ENCODE results near the gene ZFAND5.

The ZFAND5 gene

GRCh38 chr9:72361217-72361616 lies 3.8 kb downstream of the ZFAND5 start:
- Histone ChIP-seq H3K9me3 (ENCODE audit: insufficient read depth, low read depth, low read length) (no peaks in the 10 kb centered on the region), H3K4me1 (ENCODE audit: insufficient read depth, low read length) (peaks cover 18% of the 10 kb centered on the region; the same call in 1 of the 2 replicates), H3K27ac (ENCODE audit: low read length) (no peak overlapping the region), H3K36me3 (ENCODE audit: insufficient read depth, low read depth, low read length) (peaks cover 77% of the 10 kb centered on the region), H3K4me3 (ENCODE audit: low read length) (peak overlapping the region; percentile 100), H3K9ac (ENCODE audit: low read depth, low read length) (peak overlapping the region; percentile 36; the same call in 1 of the 2 replicates), H3K27me3 (ENCODE audit: insufficient read depth, low read length) (no peaks in the 10 kb centered on the region)

GRCh38 chr9:72360324-72360723 lies 4.7 kb downstream of the ZFAND5 start:
- H3K9ac ChIP-seq (ENCODE audit: low read depth, low read length) = no peak overlapping the region
- no peak overlapping the region; the same call in 1 of the 2 replicates for H3K4me3 ChIP-seq (ENCODE audit: low read length)

GRCh38 chr9:72356041-72356582 lies 8.9 kb downstream of the ZFAND5 start:
- Histone ChIP-seq H3K4me1 (ENCODE audit: insufficient read depth, low read length) (peaks cover 9% of the 10 kb centered on the region; the same call in 1 of the 2 replicates), H3K36me3 (ENCODE audit: insufficient read depth, low read depth, low read length) (peaks cover 76% of the 10 kb centered on the region), H3K27me3 (ENCODE audit: insufficient read depth, low read length) (no peaks in the 10 kb centered on the region), H3K9ac (ENCODE audit: low read depth, low read length) (no peak overlapping the region), H3K4me3 (ENCODE audit: low read length) (no peak overlapping the region), H3K9me3 (ENCODE audit: insufficient read depth, low read depth, low read length) (no peaks in the 10 kb centered on the region), H3K27ac (ENCODE audit: low read length) (no peak overlapping the region)

More at GRCh38 chr9:72360324-72360723, 4.7 kb downstream of the ZFAND5 start:
- H3K9me3 ChIP-seq (ENCODE audit: insufficient read depth, low read depth, low read length) = no peaks in the 10 kb centered on the region
- H3K27ac ChIP-seq (ENCODE audit: low read length) = no peak overlapping the region
- H3K4me1 ChIP-seq (ENCODE audit: insufficient read depth, low read length) = peaks cover 18% of the 10 kb centered on the region; the same call in 1 of the 2 replicates
- no peaks in the 10 kb centered on the region for H3K27me3 ChIP-seq (ENCODE audit: insufficient read depth, low read length)
- peaks cover 86% of the 10 kb centered on the region for H3K36me3 ChIP-seq (ENCODE audit: insufficient read depth, low read depth, low read length)

- H3K27me3 ChIP-seq (ENCODE audit: insufficient read depth, low read length) = no peaks in the 10 kb centered on the region
- H3K4me1 ChIP-seq (ENCODE audit: insufficient read depth, low read length) = no peaks in the 10 kb centered on the region; the same call in 1 of the 2 replicates
- H3K36me3 ChIP-seq (ENCODE audit: insufficient read depth, low read depth, low read length) = peaks cover 67% of the 10 kb centered on the region
- no peak overlapping the region for H3K27ac ChIP-seq (ENCODE audit: low read length)
- no peak overlapping the region for H3K4me3 ChIP-seq (ENCODE audit: low read length)
- H3K9me3 ChIP-seq (ENCODE audit: insufficient read depth, low read depth, low read length) = no peaks in the 10 kb centered on the region
- H3K9ac ChIP-seq (ENCODE audit: low read depth, low read length) = no peak overlapping the region
Observed at GRCh38 chr9:72355153-72355552, 9.9 kb downstream of the ZFAND5 start.

- Histone ChIP-seq H3K27me3 (ENCODE audit: insufficient read depth, low read length) (no peaks in the 10 kb centered on the region), H3K36me3 (ENCODE audit: insufficient read depth, low read depth, low read length) (peaks cover 62% of the 10 kb centered on the region), H3K4me3 (ENCODE audit: low read length) (no peak overlapping the region), H3K27ac (ENCODE audit: low read length) (no peak overlapping the region), H3K9me3 (ENCODE audit: insufficient read depth, low read depth, low read length) (no peaks in the 10 kb centered on the region), H3K4me1 (ENCODE audit: insufficient read depth, low read length) (no peaks in the 10 kb centered on the region), H3K9ac (ENCODE audit: low read depth, low read length) (no peak overlapping the region)
Observed at GRCh38 chr9:72354704-72355103, 10.3 kb downstream of the ZFAND5 start.

GRCh38 chr9:72353455-72354116 lies 11.4 kb downstream of the ZFAND5 start:
- no peaks in the 10 kb centered on the region for H3K27me3 ChIP-seq (ENCODE audit: insufficient read depth, low read length)
- H3K27ac ChIP-seq (ENCODE audit: low read length) = no peak overlapping the region
- no peaks in the 10 kb centered on the region for H3K4me1 ChIP-seq (ENCODE audit: insufficient read depth, low read length)
- no peaks in the 10 kb centered on the region for H3K9me3 ChIP-seq (ENCODE audit: insufficient read depth, low read depth, low read length)
- H3K36me3 ChIP-seq (ENCODE audit: insufficient read depth, low read depth, low read length) = peaks cover 51% of the 10 kb centered on the region
- H3K9ac ChIP-seq (ENCODE audit: low read depth, low read length) = no peak overlapping the region
- H3K4me3 ChIP-seq (ENCODE audit: low read length) = no peak overlapping the region

- H3K9me3 ChIP-seq (ENCODE audit: insufficient read depth, low read depth, low read length) = no peaks in the 10 kb centered on the region
- peaks cover 45% of the 10 kb centered on the region for H3K36me3 ChIP-seq (ENCODE audit: insufficient read depth, low read depth, low read length)
- H3K4me3 ChIP-seq (ENCODE audit: low read length) = no peak overlapping the region
- no peaks in the 10 kb centered on the region for H3K27me3 ChIP-seq (ENCODE audit: insufficient read depth, low read length)
- no peaks in the 10 kb centered on the region for H3K4me1 ChIP-seq (ENCODE audit: insufficient read depth, low read length)
- no peak overlapping the region for H3K27ac ChIP-seq (ENCODE audit: low read length)
- H3K9ac ChIP-seq (ENCODE audit: low read depth, low read length) = no peak overlapping the region
Observed at GRCh38 chr9:72352911-72353388, 12.1 kb downstream of the ZFAND5 start.

- peaks cover 33% of the 10 kb centered on the region for H3K36me3 ChIP-seq (ENCODE audit: insufficient read depth, low read depth, low read length)
Observed at GRCh38 chr9:72351538-72352453, 13.2 kb downstream of the ZFAND5 start.

GRCh38 chr9:72349911-72350310 lies 15.1 kb downstream of the ZFAND5 start:
- Histone ChIP-seq H3K9ac (ENCODE audit: low read depth, low read length) (no peak overlapping the region), H3K27ac (ENCODE audit: low read length) (no peak overlapping the region), H3K4me1 (ENCODE audit: insufficient read depth, low read length) (no peaks in the 10 kb centered on the region)

More at GRCh38 chr9:72351538-72352453, 13.2 kb downstream of the ZFAND5 start:
- H3K27ac ChIP-seq (ENCODE audit: low read length) = no peak overlapping the region
- H3K27me3 ChIP-seq (ENCODE audit: insufficient read depth, low read length) = no peaks in the 10 kb centered on the region
- H3K9ac ChIP-seq (ENCODE audit: low read depth, low read length) = no peak overlapping the region
- H3K4me3 ChIP-seq (ENCODE audit: low read length) = no peak overlapping the region
- H3K9me3 ChIP-seq (ENCODE audit: insufficient read depth, low read depth, low read length) = no peaks in the 10 kb centered on the region
- H3K4me1 ChIP-seq (ENCODE audit: insufficient read depth, low read length) = no peaks in the 10 kb centered on the region

GRCh38 chr9:72349240-72349639 lies 15.8 kb downstream of the ZFAND5 start:
- Histone ChIP-seq H3K27me3 (ENCODE audit: insufficient read depth, low read length) (no peaks in the 10 kb centered on the region), H3K9me3 (ENCODE audit: insufficient read depth, low read depth, low read length) (no peaks in the 10 kb centered on the region), H3K9ac (ENCODE audit: low read depth, low read length) (no peak overlapping the region), H3K4me1 (ENCODE audit: insufficient read depth, low read length) (no peaks in the 10 kb centered on the region), H3K36me3 (ENCODE audit: insufficient read depth, low read depth, low read length) (peaks cover 8% of the 10 kb centered on the region), H3K27ac (ENCODE audit: low read length) (no peak overlapping the region), H3K4me3 (ENCODE audit: low read length) (no peak overlapping the region)

More at GRCh38 chr9:72349911-72350310, 15.1 kb downstream of the ZFAND5 start:
- Histone ChIP-seq H3K4me3 (ENCODE audit: low read length) (no peak overlapping the region), H3K36me3 (ENCODE audit: insufficient read depth, low read depth, low read length) (peaks cover 14% of the 10 kb centered on the region), H3K27me3 (ENCODE audit: insufficient read depth, low read length) (no peaks in the 10 kb centered on the region), H3K9me3 (ENCODE audit: insufficient read depth, low read depth, low read length) (no peaks in the 10 kb centered on the region)

GRCh38 chr9:72346333-72346732 lies 18.7 kb downstream of the ZFAND5 start:
- H3K9ac ChIP-seq (ENCODE audit: low read depth, low read length) = no peak overlapping the region
- H3K9me3 ChIP-seq (ENCODE audit: insufficient read depth, low read depth, low read length) = no peaks in the 10 kb centered on the region
- no peaks in the 10 kb centered on the region for H3K27me3 ChIP-seq (ENCODE audit: insufficient read depth, low read length)
- no peaks in the 10 kb centered on the region for H3K4me1 ChIP-seq (ENCODE audit: insufficient read depth, low read length)
- H3K27ac ChIP-seq (ENCODE audit: low read length) = no peak overlapping the region
- no peaks in the 10 kb centered on the region for H3K36me3 ChIP-seq (ENCODE audit: insufficient read depth, low read depth, low read length)
- H3K4me3 ChIP-seq (ENCODE audit: low read length) = no peak overlapping the region

All from iPS-20b (cell line).